GM18498 (cell line): ENCODE results near the gene DPY19L1.
"Not testable (repeated sequence)": the region's sequence is repeated elsewhere in the genome, so short reads cannot be mapped to it uniquely, and the experiment has no call there.

ENCODE experiments used
- ATAC-seq: cut with Tn5 transposase; IDR thresholded peaks from one replicate; pipeline ENCODE4 v1.9.1; 2021; ENCODE audit warnings: mild to moderate bottlenecking, moderate library complexity; ENCODE audit not compliant: unreplicated experiment

Gene DPY19L1

DNA sequence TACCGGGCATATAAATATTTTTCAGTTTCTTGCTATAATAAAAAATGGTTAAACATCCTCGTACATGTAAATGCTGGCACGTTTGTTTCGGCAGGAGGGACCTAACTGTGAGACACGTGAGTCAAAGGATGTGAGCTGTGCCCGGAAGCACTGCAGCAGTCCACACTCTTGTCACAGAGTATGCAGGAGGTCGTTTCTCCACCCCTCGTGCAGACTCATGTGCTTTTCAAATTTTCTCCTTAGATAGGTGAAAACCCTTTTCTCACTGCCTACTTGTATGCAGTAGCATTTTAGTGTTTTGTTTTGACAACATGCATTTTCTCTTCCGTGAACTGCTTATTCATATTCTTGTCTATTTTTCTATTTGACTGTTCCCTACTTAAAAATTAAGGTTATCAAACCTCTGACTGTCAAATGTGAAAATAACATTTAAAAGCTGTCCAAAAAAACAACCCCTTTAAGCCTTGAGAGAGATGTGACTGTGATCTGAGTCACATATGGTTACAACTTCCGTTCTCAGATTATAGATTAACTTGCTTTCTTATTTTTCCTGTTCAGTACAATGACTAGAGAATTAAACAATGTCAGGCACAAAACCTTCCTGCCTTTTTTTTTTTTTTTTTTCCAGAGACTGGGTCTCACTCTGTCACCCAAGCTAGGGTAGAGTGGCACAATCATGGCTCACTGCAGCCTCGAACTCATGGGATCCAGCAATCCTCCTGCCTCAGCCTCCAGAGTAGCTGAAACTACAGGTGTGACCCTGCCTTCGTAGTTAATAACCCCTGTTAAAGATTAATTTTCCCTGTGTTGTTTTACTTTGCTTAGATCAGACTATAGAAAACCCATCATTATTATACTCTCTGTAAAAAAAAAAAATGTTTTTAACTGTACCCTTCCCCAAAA lies 45.1 kb downstream of the DPY19L1 start:
- ATAC-seq = peak; percentile 79

DNA sequence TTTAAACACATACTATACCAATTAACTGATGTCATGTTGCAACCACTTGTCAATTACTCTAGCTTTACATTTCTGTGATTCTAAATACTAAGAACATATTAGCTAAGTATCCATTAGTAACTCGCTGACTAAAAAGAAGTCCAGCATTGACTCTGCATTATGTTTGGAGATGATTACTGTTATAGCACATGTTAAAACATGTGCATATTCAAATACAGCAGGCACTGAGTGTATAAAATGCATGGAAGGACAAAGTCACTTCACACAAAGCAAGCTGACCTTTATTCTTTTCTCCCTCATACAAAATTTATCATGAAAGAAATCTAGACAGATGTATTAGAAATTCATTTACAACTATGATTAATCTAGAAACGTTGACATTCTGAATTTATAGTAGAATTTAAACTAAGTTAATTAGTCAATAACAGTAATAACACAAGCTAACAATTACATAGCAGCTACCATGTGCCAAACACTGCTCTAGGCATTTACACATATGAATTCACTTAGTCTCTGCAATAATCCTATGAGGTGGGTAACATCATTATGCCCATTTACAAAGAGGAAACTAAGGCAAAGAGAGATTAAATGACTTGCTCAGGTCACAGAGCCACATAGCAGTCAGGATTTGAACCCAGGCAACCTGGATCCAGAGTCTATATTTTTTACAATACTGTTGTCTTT lies 48.7 kb downstream of the DPY19L1 start:
- not testable (repeated sequence) for ATAC-seq

DNA sequence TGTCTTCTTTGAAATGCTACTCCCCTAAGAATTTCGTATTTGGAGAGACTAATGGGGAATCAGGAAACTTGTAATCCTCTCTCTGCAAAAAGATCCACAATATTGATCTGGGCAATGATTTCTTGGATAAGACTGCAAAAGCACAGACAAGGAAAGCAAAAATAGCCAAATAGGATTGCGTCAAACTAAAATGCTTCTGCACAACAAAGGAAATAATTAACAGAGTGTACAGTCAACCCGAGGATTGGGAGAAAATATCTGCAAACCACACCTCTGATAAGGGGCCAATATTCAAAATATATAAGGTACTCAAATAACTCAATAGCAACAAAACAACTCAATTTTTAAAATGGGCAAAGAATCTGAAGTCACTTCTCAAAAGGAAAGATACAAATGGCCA lies 52.1 kb downstream of the DPY19L1 start:
- ATAC-seq = not testable (repeated sequence)

DNA sequence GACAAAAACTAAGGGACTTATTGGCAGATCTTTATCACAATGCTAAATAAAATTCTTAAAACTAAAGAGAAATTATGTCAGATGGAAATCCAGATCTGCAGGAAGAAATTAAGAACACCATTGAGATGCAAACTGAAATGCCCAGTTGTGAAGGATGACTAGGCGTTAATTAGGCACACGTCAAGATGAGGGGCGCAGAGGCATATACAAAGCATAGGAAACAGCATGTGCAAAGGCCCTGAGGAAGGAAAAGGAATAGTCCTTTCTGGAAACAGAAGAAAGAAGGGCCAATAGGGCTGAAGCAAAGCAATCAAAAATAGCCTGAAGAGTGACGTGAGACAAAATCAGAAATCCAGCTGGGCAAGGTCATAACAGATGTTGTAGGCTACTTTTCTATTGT lies 53.1 kb downstream of the DPY19L1 start:
- ATAC-seq = not testable (repeated sequence)

DNA sequence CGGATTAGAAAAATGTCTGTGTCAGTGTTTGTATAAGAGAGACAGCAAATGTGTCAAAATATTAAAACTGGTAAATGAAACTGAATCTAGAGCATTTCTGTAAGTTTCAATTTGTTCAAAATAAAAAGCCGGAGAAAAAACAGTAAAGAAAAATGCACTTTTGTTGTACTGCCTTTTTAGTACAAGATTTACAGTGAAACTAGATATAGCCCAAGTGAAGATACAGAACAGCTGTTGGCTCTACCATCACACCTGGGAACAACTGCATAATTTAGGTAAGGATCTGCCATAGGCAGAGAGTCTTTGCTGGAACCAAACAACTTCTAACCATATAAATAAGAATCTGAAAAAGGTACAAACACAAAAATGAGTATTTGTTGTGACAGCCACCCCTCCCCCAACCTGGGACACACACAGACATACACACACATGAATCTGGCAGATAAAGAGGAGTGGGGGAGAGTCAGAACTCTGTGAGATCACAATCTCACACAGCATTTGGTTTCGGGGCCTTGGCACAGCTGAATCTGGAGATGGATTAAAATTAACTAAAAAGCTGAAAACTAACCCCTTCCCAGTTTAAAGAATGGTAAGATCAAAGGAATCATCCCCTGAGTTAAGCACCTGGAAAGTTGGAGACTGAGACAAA lies 54.8 kb downstream of the DPY19L1 start:
- ATAC-seq = peak; percentile 71

DNA sequence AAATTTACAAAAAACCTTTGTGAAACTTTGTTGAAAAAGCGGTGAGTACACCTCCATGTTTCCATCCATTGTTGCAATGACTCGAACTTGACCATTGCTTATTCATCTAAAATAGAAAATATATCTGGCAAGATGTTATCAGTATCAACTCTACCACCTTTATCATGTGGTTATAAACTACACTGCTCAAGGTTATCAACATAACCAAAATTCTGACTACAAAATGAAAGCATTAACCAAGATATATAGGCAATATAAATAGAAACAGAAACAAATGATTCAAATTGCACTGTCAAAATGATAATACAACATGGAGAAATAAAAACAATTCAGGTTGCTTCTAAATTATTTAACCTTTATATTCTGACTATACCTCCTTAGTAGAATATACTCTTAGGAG lies 58.2 kb downstream of the DPY19L1 start:
- not testable (repeated sequence) for ATAC-seq

DNA sequence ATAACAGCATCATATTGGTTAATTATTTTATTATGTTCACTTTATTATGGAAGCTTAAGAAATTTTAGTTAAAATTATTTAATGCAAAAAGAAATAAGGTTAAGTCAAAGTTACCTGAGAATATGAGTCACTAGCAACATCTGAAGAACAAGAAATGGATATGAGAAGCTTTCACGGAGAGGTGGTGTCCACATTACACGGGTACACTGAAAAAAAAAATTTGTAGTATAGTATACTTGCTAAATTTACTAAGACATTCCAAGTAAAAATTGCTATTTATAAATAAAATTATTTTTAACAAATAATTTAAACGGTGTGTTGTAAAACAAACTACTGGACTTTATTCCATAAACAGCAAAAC lies 63.9 kb downstream of the DPY19L1 start:
- no peak for ATAC-seq

DNA sequence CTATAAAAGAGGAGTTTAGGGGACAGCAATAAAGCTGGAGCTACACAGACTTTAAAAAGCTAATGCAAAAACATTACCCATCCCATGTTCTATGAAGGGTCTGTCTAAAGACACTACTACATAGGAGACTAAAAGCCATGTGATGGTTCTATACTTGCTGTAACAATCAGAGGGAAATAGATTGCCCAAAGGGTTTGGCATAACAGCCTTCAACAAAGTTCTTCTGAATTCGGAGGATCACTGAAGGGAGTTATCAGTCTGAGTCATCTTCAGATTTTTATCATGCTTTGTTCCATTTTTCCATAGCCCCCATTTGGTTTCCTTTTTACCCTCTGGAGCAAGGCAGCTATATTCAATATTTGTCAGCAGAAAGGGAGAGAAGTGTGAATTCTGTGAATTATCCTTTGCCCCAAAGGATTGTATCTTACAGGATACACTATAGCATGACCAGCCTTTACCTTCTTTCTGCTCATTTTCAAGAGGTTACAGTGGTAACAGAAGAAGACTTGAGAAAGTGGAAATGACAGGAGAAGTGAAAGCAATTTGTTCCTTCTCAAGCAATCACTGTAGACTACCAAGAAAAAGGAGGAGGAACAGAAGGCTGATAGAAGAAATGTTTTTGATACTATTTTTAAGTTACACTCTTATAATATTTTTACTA lies 64.4 kb downstream of the DPY19L1 start:
- peak; percentile 83 for ATAC-seq

DNA sequence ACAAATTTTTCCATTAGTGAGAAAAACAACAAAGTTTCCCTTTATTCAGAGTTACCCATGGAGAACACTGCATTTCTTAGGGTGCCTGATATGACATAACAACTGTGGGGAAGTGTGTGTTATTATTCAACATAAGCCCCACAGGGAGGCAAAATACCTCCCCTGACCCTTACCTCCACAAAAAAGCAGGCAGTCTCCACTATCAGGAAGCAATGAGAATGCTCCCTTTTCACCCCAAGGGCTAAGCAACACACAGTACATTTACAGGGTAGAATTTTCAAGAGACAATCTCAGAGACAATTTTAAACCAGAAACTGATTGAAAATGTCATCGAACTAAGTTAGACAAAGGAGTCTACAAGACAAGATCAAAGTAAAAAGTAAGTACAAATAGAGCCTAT lies 69.5 kb downstream of the DPY19L1 start:
- ATAC-seq = not testable (repeated sequence)

DNA sequence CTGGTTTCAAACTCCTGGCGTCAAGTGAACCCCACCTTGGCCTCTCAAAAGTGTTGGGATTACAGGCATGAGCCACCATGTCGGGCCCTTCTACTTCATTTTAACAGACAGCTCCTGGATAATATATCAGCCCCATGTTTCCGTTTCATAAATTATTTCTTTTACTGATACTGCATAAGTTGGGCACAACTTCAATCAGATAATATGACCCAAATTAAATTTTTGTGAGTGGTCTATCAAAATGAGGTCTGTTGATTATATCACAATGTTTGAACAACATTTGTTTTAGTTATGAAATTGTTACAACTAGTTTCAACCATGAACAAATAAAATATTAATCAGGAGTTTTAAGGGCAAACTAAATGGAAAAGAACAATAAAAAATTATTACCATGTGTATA lies 70.8 kb downstream of the DPY19L1 start:
- ATAC-seq = not testable (repeated sequence)

DNA sequence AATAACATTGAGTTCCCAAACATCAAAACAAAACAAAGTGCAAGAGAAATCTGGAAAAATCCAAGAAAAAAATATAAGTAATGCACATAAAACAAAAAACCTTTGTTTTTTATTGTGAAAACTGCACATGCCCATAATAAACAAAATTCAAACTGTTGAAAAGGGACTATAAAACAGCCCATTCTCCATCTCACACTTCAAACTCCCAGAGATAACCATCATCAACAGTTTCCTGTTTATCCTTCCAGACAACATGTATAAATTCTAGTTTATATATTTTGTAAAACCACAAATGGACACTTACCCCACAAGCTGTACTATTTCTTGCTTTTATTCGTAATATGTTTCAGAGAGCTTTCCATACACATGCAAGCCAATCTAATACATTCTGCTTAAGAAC lies 79.3 kb downstream of the DPY19L1 start:
- ATAC-seq = no peak

DNA sequence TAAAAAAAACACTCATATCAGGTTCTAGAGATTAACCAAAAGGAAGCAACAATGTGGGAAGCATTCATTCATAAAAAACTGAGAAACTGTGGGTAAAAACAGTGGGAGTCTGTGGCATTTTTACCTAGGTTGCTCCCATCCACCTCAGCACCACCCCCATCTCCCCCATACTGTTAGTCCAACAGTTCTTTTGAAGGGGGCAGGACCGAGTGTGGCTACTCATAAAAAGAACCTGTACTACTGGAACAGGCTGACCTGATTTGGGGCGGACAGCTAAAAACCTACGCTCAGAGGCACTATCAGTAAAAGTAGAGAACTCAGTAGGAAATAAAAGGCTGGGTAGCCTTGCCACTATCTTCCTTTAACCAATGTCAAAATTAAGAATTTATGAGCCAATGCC lies 84.5 kb downstream of the DPY19L1 start:
- ATAC-seq = no peak

DNA sequence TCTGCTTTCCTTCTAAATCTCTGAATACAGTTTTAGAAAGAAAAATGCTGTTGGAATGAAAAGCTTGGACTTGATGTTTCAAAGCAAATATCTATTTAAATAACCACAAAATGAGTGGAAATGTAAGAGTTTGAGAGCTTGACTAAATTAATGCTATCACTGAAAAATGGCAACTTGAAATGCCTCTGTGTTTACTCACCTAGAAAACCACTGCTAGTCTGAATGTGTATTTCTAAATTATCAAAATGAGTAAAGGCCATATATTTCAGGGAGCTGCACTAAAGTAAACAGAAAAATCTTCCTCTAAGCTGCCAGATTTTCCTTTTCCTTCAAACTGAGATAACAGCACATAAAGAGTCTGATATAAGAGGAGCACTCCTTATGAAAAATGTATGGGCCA lies 87.9 kb downstream of the DPY19L1 start:
- ATAC-seq = no peak

DNA sequence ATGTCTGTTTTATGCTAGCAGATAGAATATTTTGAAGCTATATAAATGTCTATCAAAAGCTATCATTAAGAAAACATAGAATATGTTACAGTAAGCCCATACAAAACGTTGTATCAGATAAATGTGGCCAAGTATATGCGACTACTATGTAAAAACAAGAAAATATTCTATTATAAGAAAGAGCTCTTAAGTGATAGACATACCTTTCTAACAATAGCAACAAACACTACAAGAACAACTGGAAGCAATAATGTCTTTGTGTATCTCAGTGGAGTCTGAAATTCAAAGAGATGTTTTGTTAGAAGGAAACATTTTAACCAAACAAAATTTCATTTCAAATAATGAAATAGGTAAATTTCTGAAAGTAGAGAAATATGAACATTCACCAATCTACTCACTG lies 89.9 kb downstream of the DPY19L1 start:
- not testable (repeated sequence) for ATAC-seq

DNA sequence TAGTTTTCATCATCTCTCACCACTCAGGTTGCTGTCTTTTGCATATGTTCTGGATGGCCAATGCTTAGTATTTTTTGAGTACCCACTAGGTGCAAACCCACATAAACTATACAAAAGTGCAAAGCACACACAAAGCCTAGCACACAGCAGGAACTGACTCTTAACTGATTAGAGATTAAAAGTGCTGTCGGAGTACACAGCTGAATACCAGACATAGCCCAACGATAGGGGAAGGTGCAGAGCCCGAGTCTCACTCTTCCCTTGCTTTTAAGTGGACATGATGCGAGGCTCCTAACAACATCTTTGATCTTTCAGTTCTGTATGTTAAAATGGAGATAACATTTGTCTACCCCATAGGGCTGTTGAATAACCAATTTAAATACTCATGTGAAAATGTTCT lies 90.8 kb downstream of the DPY19L1 start:
- no peak for ATAC-seq

DNA sequence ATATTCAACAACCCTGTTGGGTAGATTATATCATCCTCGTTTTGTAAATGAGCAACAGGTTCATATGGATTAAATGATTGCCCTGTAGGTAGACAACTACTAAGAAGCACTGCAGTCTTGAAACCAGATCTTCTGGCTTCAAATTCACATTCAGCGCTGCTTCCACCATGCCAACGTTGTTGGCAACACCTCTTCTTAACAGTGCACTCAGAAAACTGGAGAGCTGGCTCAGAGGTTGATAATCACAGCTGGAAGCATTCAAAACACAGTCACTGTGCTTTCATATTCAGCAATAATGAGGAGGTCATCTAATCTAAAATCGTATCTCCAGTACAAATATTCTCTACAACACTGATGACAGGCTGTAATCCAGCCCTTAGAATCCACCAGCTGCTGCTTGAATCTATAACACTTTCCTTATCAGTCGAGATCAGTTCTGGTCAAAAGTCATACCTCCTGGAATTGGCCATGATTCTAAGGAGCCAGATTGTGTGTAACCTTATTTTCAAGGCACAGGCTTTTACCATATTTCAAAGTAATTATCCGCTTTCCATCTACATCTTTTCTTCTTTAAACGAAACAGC lies 91.3 kb downstream of the DPY19L1 start:
- not testable (repeated sequence) for ATAC-seq

DNA sequence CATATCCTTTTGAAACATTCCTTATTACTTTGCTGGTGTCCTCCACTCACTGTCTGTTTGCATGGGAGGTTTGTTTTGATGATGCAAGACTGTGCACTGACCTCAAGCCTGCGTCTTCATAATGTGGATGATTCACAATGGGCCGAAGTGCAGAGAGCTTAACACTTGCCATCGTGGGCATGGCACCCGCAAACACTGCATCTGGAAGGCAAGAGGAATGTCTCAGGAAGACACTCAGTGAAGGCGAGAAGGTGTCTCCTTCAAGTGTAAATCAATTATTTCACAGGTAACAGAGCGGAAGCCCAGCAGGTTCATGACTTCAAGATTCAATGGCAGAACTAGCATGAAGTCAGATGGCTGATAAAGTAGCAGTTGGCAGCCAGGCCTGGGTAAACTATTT lies 98.1 kb downstream of the DPY19L1 start:
- no peak for ATAC-seq

DNA sequence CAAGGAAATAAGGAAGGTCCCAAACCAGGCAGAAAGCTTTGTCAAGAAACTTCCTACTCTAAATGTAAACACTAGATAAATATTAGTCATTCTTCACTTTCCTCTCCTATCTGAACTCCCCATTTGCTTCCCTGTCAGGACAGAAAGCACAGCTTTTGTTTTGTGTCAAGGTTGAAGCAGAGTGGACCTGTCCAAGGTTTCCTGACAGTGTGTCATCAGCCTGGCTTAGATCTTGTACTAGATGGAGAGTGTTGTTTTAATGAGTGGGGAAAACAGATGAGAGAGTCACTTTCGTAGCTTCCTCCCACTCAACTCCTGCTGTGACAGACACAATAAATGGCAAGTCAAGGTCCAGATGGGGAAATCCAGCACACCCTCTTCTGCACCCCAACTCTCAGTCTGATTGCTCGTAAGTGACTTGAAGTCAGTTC lies 101.5 kb downstream of the DPY19L1 start:
- ATAC-seq = not testable (repeated sequence)

DNA sequence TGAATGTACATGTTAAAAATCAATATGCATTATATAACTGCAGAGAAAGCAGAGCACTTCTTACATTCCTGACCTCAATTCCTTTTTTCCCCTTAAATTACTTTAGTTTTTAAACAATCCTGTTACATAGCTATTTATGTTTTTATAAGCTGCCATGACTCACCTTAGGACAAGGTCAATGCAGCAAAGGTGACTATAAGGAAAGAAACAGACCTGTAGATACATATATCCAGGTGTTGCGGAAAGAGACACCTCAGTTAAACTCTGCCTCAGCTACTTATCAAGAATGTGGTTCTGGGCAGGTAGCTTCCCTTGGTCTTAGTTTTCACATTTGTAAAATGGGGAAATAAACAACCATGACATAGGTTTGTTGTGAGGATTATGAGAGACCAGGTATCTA lies 105.5 kb downstream of the DPY19L1 start:
- no peak for ATAC-seq

DNA sequence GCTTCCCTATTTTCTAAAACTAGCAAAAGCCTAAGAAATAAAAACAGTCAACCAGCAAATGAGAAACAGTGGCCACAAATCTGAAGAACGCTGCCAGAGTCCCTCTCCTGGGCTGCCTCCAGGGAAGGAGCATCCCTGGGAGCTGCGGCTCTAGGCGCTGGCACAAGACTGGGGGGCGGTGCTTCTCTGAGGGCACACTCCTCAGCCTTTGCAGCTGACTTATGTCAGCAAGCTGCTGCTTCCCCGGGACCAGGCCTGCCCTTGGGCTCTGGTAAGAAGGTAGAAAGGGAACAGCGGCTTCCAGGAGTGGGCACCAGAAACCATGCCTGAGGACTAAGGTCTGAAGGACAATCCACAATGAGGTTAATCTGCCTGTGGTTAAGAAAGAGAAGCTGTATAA lies 107.5 kb downstream of the DPY19L1 start:
- ATAC-seq = not testable (repeated sequence)

DNA sequence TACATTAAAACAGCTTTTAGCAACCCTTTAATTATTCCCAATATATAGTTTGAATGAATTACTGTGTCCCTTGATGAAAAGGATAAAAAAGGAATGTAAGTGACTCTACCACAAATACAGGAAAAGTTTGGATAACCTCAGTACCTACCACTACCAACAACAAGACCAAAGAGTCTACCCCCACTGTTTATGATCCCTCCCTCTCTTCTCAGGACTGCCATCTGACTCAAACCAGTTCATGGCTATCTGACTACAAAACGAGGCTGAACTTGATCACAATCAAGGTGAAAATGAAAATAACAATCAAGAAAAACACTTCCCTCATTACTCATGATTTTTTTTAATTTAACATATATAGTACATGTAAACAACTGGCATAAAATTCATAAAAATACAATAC lies 108.7 kb downstream of the DPY19L1 start:
- ATAC-seq = no peak
